ENCODE results near the gene RBFA. TPM values are rescaled to one million over a fixed set of nuclear protein-coding genes. Genes with fewer than 3 reads are reported as not detected.

Gene RBFA
- total RNA-seq, 2 experiments from 2014 or later, result 41.7 to 45.5 TPM

DNA sequence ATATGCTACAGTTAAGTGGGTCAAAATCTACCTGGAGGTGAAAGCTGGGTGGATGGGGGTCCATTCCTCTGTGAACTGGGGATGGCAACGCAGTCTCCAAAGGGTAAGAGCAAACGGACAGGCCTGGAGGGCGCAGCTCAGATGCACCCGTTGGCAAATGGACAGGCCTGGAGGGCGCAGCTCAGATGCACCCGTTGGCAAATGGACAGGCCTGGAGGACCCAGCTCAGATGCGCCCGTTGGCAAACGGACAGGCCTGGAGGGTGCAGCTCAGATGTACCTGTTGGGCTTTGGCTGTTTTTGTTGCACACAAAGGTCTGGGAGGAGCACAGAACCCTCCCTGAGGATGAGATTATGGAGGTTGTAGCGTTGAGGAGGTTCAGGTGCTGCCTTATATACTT lies 33.7 kb downstream of the RBFA start:
- Mint-ChIP-seq H3K27ac (no peak overlapping the region), H3K4me3 (no peak overlapping the region), H3K9me3 (peaks cover 2% of the 10 kb centered on the region), H3K36me3 (ENCODE audit: low read depth) (no peaks in the 10 kb centered on the region), H3K27me3 (no peaks in the 10 kb centered on the region), H3K4me1 (ENCODE audit: low read depth) (no peaks in the 10 kb centered on the region)
- ATAC-seq (no peak), DNase-seq (no peak)
- CTCF ChIA-PET, result no interaction called here
- TF ChIP-seq, protein P1, sequence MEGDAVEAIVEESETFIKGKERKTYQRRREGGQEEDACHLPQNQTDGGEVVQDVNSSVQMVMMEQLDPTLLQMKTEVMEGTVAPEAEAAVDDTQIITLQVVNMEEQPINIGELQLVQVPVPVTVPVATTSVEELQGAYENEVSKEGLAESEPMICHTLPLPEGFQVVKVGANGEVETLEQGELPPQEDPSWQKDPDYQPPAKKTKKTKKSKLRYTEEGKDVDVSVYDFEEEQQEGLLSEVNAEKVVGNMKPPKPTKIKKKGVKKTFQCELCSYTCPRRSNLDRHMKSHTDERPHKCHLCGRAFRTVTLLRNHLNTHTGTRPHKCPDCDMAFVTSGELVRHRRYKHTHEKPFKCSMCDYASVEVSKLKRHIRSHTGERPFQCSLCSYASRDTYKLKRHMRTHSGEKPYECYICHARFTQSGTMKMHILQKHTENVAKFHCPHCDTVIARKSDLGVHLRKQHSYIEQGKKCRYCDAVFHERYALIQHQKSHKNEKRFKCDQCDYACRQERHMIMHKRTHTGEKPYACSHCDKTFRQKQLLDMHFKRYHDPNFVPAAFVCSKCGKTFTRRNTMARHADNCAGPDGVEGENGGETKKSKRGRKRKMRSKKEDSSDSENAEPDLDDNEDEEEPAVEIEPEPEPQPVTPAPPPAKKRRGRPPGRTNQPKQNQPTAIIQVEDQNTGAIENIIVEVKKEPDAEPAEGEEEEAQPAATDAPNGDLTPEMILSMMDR (IDR thresholded peaks at IDR 0.05), result no peak
- POLR2A ChIA-PET, result no interaction called here
- intact Hi-C loops (cut with micrococcal nuclease), result no loop called here

DNA sequence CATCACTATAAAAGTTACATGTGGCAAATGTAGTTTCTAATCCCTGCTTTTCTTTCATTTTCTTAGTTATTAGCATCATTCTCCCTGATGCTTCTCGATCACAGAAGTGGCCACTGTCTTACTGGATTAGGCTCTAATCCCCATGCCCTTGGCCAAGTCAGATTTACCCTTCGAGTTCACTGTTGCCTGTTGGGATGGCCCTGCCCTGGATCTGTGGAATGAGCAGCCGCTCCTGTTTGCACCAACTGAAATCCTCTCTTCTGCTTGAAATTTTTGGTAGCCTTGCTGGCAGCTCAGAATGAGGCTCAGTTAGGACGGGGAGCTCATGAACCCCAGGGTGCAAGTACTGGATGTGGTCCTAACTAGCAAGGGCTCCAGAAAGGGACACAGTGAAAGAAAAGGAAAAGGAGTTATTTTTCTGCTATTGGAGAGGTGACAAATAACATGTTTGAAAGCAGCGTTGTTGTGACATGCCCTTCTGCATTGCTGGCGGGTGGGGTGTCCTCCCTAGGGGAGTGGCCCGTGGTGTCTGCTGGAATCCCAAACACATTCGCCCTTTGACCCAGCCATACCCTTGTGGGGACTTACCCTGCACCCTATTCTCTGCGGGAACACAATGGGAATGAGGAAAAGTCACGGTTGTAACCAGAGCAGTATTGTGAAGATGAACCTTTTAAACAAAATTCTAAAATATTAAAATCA lies 34.5 kb downstream of the RBFA start:
- CTCF ChIA-PET, result no interaction called here
- DNase-seq, result no peak
- H3K36me3 Mint-ChIP-seq (ENCODE audit: low read depth), result no peaks in the 10 kb centered on the region
- H3K4me1 Mint-ChIP-seq (ENCODE audit: low read depth), result no peaks in the 10 kb centered on the region
- TF ChIP-seq, protein P1 (IDR thresholded peaks at IDR 0.05), result no peak
- H3K9me3 Mint-ChIP-seq, result no peaks in the 10 kb centered on the region
- ATAC-seq, result no peak
- H3K27ac Mint-ChIP-seq, result no peak overlapping the region
- POLR2A ChIA-PET, result no interaction called here
- intact Hi-C loops (cut with micrococcal nuclease), result no loop called here
- H3K27me3 Mint-ChIP-seq, result no peaks in the 10 kb centered on the region
- H3K4me3 Mint-ChIP-seq, result no peak overlapping the region

DNA sequence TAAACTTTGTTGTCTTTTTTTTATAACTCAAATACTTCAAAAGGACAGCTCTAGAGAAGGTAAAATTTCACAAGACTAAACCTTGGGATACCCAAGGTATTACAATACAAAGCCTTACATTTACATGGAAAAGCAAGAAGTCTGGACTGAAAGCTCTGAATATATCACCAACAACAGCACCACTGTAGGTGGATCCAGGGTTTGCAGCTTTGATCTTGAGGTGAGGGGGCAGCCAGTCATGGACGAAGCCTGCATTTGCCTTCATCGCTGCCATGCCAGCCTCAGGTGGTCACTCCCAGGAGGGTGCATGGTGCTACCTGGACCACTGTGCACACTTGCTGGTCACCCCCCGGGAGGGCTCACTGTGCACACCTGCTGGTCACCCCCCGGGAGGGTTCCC lies 36.6 kb downstream of the RBFA start:
- POLR2A ChIA-PET, result no interaction called here
- H3K27ac Mint-ChIP-seq, result no peak overlapping the region
- H3K27me3 Mint-ChIP-seq, result no peaks in the 10 kb centered on the region
- TF ChIP-seq, protein P1 (IDR thresholded peaks at IDR 0.05), result no peak
- ATAC-seq (no peak), DNase-seq (no peak)
- intact Hi-C loops (cut with micrococcal nuclease), result no loop called here
- CTCF ChIA-PET, result no interaction called here
- no peaks in the 10 kb centered on the region for H3K9me3 Mint-ChIP-seq
- no peaks in the 10 kb centered on the region for H3K36me3 Mint-ChIP-seq (ENCODE audit: low read depth)
- no peaks in the 10 kb centered on the region for H3K4me1 Mint-ChIP-seq (ENCODE audit: low read depth)
- H3K4me3 Mint-ChIP-seq, result no peak overlapping the region

DNA sequence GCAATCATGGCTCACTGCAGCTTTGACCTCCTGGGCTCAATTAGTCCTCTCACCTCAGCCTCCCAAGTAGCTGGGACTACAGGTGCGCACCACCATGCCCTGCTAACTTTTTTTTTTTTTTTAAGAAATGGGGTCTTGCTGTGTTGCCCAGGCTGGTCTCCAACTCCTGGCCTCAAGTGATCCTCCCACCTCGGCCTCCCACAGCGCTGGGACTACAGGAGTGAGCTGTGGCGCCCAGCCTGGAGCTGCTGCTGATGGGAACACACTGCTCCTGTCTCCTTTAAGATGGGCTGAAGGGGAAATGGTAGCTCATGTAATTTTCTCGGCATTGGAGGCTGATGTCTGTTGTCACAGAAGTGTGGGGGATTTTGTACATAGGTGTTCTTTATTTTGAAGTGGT lies 39.9 kb downstream of the RBFA start:
- TF ChIP-seq, protein P1 (IDR thresholded peaks at IDR 0.05), result no peak
- ChIA-PET CTCF (no interaction called here), POLR2A (no interaction called here)
- DNase-seq, result no peak
- H3K27ac Mint-ChIP-seq, result no peak overlapping the region
- intact Hi-C loops (cut with micrococcal nuclease), result no loop called here
- no peak overlapping the region for H3K4me3 Mint-ChIP-seq
- H3K36me3 Mint-ChIP-seq (ENCODE audit: low read depth), result no peaks in the 10 kb centered on the region
- no peaks in the 10 kb centered on the region for H3K9me3 Mint-ChIP-seq
- no peak for ATAC-seq
- no peaks in the 10 kb centered on the region for H3K27me3 Mint-ChIP-seq
- H3K4me1 Mint-ChIP-seq (ENCODE audit: low read depth), result no peaks in the 10 kb centered on the region

DNA sequence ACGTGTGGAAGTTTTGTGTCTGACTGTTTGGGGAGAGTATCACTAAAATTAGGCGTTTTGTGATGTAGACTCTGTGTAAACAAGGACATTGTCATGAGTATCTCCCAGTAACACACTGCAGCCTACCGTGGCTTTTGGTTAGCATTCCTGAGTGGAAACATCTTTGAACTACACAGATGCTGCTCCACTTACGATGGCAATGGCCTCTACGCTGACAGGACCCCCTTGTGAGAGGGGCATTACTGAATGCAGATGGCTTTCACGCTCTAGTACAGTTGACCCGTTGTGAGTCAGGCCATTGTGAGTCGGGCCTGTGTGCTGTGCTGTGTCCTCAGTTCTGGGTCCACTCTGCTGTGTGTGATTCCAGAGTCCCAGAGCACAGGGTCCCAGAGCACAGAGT lies 40.5 kb downstream of the RBFA start:
- ATAC-seq (no peak), DNase-seq (no peak)
- H3K4me3 Mint-ChIP-seq, result no peak overlapping the region
- H3K9me3 Mint-ChIP-seq, result no peaks in the 10 kb centered on the region
- H3K4me1 Mint-ChIP-seq (ENCODE audit: low read depth), result no peaks in the 10 kb centered on the region
- CTCF ChIA-PET, result no interaction called here
- H3K27ac Mint-ChIP-seq, result no peak overlapping the region
- no peaks in the 10 kb centered on the region for H3K27me3 Mint-ChIP-seq
- no peaks in the 10 kb centered on the region for H3K36me3 Mint-ChIP-seq (ENCODE audit: low read depth)
- intact Hi-C loops (cut with micrococcal nuclease), result no loop called here
- POLR2A ChIA-PET, result no interaction called here
- TF ChIP-seq, protein P1 (IDR thresholded peaks at IDR 0.05), result no peak
